ENCODE data around the gene SAMM50.

DNA sequence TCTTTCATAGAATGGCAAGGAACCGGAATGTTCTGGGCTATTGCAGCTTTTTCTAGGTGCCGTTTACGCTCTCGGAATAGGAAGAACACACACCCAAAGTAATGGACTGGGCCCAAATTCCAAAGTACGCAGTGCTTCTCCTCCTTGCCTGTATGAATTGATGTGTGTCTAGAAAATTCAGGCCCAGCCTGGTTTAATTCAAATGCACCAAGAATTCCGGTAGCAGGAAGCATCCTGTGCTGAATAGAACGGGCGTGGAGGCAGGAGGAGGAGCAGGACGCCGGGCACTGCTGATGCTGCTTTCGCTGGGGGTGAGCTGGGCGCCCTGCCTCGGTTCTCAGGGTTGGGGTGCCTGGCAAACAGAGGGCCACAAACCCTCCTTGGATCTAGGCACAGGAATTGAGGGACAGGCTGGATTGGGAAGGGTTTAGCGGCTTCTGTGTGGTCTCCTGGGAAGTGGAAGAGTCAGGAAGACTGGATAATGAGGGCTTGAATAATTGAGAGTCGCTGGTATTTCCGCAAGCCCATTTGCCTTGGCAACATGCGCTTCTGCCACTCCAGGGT is 70.9 kb downstream of the SAMM50 start:
- TF ChIP-seq CTCF (IDR thresholded peaks at IDR 0.05) (no peak), EZH2 (IDR thresholded peaks at IDR 0.05) (no peak)
